Mammary epithelial cell (primary cell): ENCODE measurements around the gene ZNF8.

Source experiments
- EZH2 ChIP-seq: IDR thresholded peaks from 2 replicates; pipeline ENCODE4 v1.6.1; 2012; ENCODE audit warnings: low read length, inconsistent platforms, borderline replicate concordance
- TF ChIP-seq, protein P1 (sequence below), 2 donors: IDR thresholded peaks in 1 of 2; conservative IDR thresholded peaks in 1 of 2; 2 replicates each; pipeline ENCODE4 v1.5.1; 2011 to 2012; ENCODE audit warnings: inconsistent platforms in 2 of 2, low read length in 2 of 2, mild to moderate bottlenecking in 2 of 2, control low read depth in 1 of 2, low read depth in 1 of 2; ENCODE audit not compliant: insufficient read depth in 1 of 2; ENCODE audit errors: extremely low read depth in 1 of 2

DNA sequence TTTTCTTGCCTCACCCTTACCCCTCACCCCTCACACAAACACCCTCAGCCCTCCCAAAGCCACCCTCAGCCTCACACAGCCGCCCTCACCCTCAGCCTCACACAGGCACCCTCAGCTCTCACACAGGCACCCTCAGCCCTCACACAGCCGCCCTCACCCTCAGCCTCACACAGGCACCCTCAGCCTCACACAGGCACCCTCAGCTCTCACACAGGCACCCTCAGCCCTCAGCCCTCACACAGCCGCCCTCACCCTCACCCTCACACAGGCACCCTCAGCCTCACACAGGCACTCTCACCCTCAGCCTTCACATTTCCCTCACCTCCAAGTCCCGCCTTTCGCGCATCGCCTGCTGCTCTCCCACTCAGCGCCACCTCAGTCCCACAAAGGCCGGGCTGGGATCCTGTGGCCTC is 47.8 kb downstream of the ZNF8 start:
- TF ChIP-seq, protein P1, sequence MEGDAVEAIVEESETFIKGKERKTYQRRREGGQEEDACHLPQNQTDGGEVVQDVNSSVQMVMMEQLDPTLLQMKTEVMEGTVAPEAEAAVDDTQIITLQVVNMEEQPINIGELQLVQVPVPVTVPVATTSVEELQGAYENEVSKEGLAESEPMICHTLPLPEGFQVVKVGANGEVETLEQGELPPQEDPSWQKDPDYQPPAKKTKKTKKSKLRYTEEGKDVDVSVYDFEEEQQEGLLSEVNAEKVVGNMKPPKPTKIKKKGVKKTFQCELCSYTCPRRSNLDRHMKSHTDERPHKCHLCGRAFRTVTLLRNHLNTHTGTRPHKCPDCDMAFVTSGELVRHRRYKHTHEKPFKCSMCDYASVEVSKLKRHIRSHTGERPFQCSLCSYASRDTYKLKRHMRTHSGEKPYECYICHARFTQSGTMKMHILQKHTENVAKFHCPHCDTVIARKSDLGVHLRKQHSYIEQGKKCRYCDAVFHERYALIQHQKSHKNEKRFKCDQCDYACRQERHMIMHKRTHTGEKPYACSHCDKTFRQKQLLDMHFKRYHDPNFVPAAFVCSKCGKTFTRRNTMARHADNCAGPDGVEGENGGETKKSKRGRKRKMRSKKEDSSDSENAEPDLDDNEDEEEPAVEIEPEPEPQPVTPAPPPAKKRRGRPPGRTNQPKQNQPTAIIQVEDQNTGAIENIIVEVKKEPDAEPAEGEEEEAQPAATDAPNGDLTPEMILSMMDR (conservative IDR thresholded peaks at IDR 0.05 in 1 of 2, IDR thresholded peaks at IDR 0.05 in 1 of 2; ENCODE audit: extremely low read depth in 1 of 2, insufficient read depth in 1 of 2, low read depth in 1 of 2, low read length in 2 of 2) = no peak
- no peak for TF ChIP-seq EZH2
